Epithelial cell of esophagus (primary cell): ENCODE measurements around the gene TIGD1.

Experiments used
- DNase-seq: peaks from one replicate; pipeline ENCODE4 v3.0.0; 2010; ENCODE audit warnings: low read depth
- H3K4me3 ChIP-seq: 2 replicates; pipeline ENCODE4 v1.5.1; 2011; ENCODE audit warnings: mild to moderate bottlenecking, low read length, control low read depth
- CTCF ChIP-seq: IDR thresholded peaks from 2 replicates; pipeline ENCODE4 v1.5.1; 2011; ENCODE audit warnings: low read depth, mild to moderate bottlenecking, low read length, control low read depth, inconsistent platforms; ENCODE audit not compliant: insufficient read depth; ENCODE audit errors: missing control alignments

TIGD1 gene

GRCh38 chr2:232539298-232540231 is 10.8 kb downstream of the TIGD1 start, which contains the start of gene CHRNG:
Gene CHRNG, plus strand, starts transcription at chr2:232539692. Its CDS starts 56 bp downstream, at chr2:232539748.
- DNase-seq, result no peak
- no peak within 1 kb of the TSS for H3K4me3 ChIP-seq
- TF ChIP-seq CTCF, result no peak

GRCh38 chr2:232538671-232539070 is 11.7 kb downstream of the TIGD1 start:
- no peak for DNase-seq
- no peak overlapping the region for H3K4me3 ChIP-seq
- TF ChIP-seq CTCF, result no peak

- DNase-seq, result no peak
- no peak for TF ChIP-seq CTCF
- H3K4me3 ChIP-seq, result no peak overlapping the region
These were observed 12.9 kb downstream of the TIGD1 start for GRCh38 chr2:232537499-232537898.

GRCh38 chr2:232537079-232537478 is 13.3 kb downstream of the TIGD1 start:
- peak; percentile 31 for TF ChIP-seq CTCF
- DNase-seq, result peak; percentile 11
- no peak overlapping the region for H3K4me3 ChIP-seq

GRCh38 chr2:232535761-232536530 is 14.4 kb downstream of the TIGD1 start:
- no peak for DNase-seq
- H3K4me3 ChIP-seq, result no peak overlapping the region
- no peak for TF ChIP-seq CTCF

GRCh38 chr2:232534940-232535651 is 15.3 kb downstream of the TIGD1 start:
- H3K4me3 ChIP-seq, result no peak overlapping the region
- TF ChIP-seq CTCF, result no peak
- no peak for DNase-seq
